SK-N-SH treated with all-trans-retinoic acid at 6 μM for 48 hours (cell line): ENCODE measurements around the gene OR6B2.

ENCODE experiments used
- ARNTL ChIP-seq: fragments of 450-650 bp; formaldehyde crosslinking; IDR thresholded peaks from 2 replicates; pipeline ENCODE4 v1.5.0; 2020; ENCODE audit warnings: low read depth, mild to moderate bottlenecking, moderate library complexity, borderline replicate concordance
- BACH2 ChIP-seq: fragments of 250-450 bp; sonication (Bioruptor Pico); IDR thresholded peaks from 2 replicates; pipeline ENCODE4 v1.9.0; 2021; ENCODE audit warnings: mild to moderate bottlenecking, borderline replicate concordance
- CREB5 ChIP-seq: fragments of 250-450 bp; sonication (Bioruptor Pico); IDR thresholded peaks from 2 replicates; pipeline ENCODE4 v1.5.1; 2020; ENCODE audit warnings: low read depth, mild to moderate bottlenecking, moderate library complexity
- CSDC2 ChIP-seq: fragments of 250-450 bp; sonication (Bioruptor Pico); IDR thresholded peaks from 2 replicates; pipeline ENCODE4 v1.5.0; 2020; ENCODE audit warnings: mild to moderate bottlenecking, moderate library complexity
- CSRNP3 ChIP-seq: fragments of 250-450 bp; sonication (Bioruptor Pico); IDR thresholded peaks from 2 replicates; pipeline ENCODE4 v1.5.1; 2021; ENCODE audit warnings: mild to moderate bottlenecking, moderate library complexity
- OSR1 ChIP-seq: fragments of 250-450 bp; sonication (Bioruptor Pico); IDR thresholded peaks from 2 replicates; pipeline ENCODE4 v1.8.0; 2022; ENCODE audit warnings: moderate library complexity, mild to moderate bottlenecking, inconsistent platforms
- RARB ChIP-seq: fragments of 250-450 bp; sonication (Bioruptor Pico); IDR thresholded peaks from 2 replicates; pipeline ENCODE4 v1.8.0; 2021; ENCODE audit warnings: mild to moderate bottlenecking, moderate library complexity
- TCF4 ChIP-seq: fragments of 250-450 bp; sonication (Bioruptor Pico); IDR thresholded peaks from 2 replicates; pipeline ENCODE4 v1.8.0; 2021; ENCODE audit warnings: mild to moderate bottlenecking, moderate library complexity, borderline replicate concordance
- ZC3H10 ChIP-seq: fragments of 250-450 bp; sonication (Bioruptor Pico); IDR thresholded peaks from 2 replicates; pipeline ENCODE4 v1.5.1; 2021; ENCODE audit warnings: mild to moderate bottlenecking, moderate library complexity
- TF ChIP-seq, protein P1 (sequence below): fragments of 250-450 bp; sonication (Bioruptor Pico); IDR thresholded peaks from 2 replicates; pipeline ENCODE4 v1.8.0; 2020; ENCODE audit warnings: mild to moderate bottlenecking, moderate library complexity, borderline replicate concordance
- TF ChIP-seq, protein P2 (sequence below): fragments of 250-450 bp; sonication (Bioruptor Pico); IDR thresholded peaks from 2 replicates; pipeline ENCODE4 v1.5.0; 2020; ENCODE audit warnings: mild to moderate bottlenecking, moderate library complexity

DNA sequence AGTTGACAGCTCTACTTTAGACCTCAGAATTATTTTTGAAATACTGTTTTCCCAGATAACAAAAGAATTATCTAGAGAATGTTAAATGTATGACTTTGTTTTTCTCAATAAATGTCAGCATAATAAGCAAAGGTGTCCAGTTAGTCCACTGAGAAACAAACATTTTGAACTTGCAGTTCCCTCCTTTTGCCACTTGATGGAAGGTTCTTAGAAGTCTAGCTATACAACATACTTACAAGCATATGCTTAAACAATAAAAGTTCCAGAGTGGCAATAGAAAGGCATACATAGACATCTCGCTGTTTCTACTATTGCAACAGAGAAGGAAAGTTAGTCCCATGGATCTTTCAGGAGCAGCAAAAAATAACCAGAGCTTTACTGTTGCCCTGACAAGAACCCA, 16.9 kb downstream of the OR6B2 start:
- TF ChIP-seq, protein P1, sequence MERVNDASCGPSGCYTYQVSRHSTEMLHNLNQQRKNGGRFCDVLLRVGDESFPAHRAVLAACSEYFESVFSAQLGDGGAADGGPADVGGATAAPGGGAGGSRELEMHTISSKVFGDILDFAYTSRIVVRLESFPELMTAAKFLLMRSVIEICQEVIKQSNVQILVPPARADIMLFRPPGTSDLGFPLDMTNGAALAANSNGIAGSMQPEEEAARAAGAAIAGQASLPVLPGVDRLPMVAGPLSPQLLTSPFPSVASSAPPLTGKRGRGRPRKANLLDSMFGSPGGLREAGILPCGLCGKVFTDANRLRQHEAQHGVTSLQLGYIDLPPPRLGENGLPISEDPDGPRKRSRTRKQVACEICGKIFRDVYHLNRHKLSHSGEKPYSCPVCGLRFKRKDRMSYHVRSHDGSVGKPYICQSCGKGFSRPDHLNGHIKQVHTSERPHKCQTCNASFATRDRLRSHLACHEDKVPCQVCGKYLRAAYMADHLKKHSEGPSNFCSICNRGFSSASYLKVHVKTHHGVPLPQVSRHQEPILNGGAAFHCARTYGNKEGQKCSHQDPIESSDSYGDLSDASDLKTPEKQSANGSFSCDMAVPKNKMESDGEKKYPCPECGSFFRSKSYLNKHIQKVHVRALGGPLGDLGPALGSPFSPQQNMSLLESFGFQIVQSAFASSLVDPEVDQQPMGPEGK (CRISPR knock-in tag) = no peak
- TF ChIP-seq ARNTL (no peak), TCF4 (CRISPR knock-in tag) (no peak), OSR1 (CRISPR knock-in tag) (no peak), ZC3H10 (no peak), BACH2 (CRISPR knock-in tag) (no peak), CREB5 (no peak), RARB (CRISPR knock-in tag) (no peak), CSRNP3 (no peak), CSDC2 (no peak)
- TF ChIP-seq, protein P2, sequence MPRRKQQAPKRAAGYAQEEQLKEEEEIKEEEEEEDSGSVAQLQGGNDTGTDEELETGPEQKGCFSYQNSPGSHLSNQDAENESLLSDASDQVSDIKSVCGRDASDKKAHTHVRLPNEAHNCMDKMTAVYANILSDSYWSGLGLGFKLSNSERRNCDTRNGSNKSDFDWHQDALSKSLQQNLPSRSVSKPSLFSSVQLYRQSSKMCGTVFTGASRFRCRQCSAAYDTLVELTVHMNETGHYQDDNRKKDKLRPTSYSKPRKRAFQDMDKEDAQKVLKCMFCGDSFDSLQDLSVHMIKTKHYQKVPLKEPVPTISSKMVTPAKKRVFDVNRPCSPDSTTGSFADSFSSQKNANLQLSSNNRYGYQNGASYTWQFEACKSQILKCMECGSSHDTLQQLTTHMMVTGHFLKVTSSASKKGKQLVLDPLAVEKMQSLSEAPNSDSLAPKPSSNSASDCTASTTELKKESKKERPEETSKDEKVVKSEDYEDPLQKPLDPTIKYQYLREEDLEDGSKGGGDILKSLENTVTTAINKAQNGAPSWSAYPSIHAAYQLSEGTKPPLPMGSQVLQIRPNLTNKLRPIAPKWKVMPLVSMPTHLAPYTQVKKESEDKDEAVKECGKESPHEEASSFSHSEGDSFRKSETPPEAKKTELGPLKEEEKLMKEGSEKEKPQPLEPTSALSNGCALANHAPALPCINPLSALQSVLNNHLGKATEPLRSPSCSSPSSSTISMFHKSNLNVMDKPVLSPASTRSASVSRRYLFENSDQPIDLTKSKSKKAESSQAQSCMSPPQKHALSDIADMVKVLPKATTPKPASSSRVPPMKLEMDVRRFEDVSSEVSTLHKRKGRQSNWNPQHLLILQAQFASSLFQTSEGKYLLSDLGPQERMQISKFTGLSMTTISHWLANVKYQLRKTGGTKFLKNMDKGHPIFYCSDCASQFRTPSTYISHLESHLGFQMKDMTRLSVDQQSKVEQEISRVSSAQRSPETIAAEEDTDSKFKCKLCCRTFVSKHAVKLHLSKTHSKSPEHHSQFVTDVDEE (CRISPR knock-in tag) = no peak
